ENCODE measurements around the gene SLX4IP. TPM values are rescaled to one million over a fixed set of nuclear protein-coding genes. Genes with fewer than 3 reads are reported as not detected.

SLX4IP gene
- total and polyA plus RNA-seq, 10 donors = 2.8 to 9.0 (median 5.1) TPM

- no peaks in the 10 kb centered on the region for H3K9me3 ChIP-seq
- intact Hi-C loops (cut with DNase I; ENCODE audit: low total_unique reads) = no loop called here
- H3K27me3 ChIP-seq (replicated peaks in 1 of 7) = no peaks in the 10 kb centered on the region
- H3K4me1 ChIP-seq = peaks cover 0 to 59% (median 11%) of the 10 kb centered on the region in 6 donors
- TF ChIP-seq POLR2AphosphoS5 (IDR thresholded peaks at IDR 0.05) (no peak), CTCF (IDR thresholded peaks at IDR 0.05 in 8 of 11, conservative IDR thresholded peaks at IDR 0.05 in 3 of 11) (no peak), POLR2A (IDR thresholded peaks at IDR 0.05) (no peak)
- H3K27ac ChIP-seq = peak overlapping the region in 4 of 8 donors; percentile 25 to 62 (median 52)
- 71 to 94% (median 86%) methylated on average over 7 of the region's 7 CpGs for WGBS, 5 donors
- no peak overlapping the region for H3K4me3 ChIP-seq
- no peak for DNase-seq
- no peaks in the 10 kb centered on the region for H3K36me3 ChIP-seq
These were observed 52.3 kb downstream of the SLX4IP start for GRCh38 chr20:10487142-10488136.

GRCh38 chr20:10488534-10488933 is 53.4 kb downstream of the SLX4IP start:
- intact Hi-C loops (cut with DNase I; ENCODE audit: low total_unique reads) = no loop called here
- WGBS, 5 donors = 40 to 73% (median 57%) methylated on average over 1 of the region's 1 CpG

GRCh38 chr20:10489853-10490252 is 54.7 kb downstream of the SLX4IP start:
- Histone ChIP-seq H3K36me3 (no peaks in the 10 kb centered on the region), H3K4me3 (no peak overlapping the region), H3K27me3 (replicated peaks in 1 of 7) (no peaks in the 10 kb centered on the region), H3K27ac (no peak overlapping the region), H3K9me3 (no peaks in the 10 kb centered on the region), H3K4me1 (peaks cover 0 to 64% (median 14%) of the 10 kb centered on the region in 6 donors)
- TF ChIP-seq CTCF (IDR thresholded peaks at IDR 0.05 in 8 of 11, conservative IDR thresholded peaks at IDR 0.05 in 3 of 11) (no peak), POLR2A (IDR thresholded peaks at IDR 0.05) (no peak), POLR2AphosphoS5 (IDR thresholded peaks at IDR 0.05) (no peak)
- intact Hi-C loops (cut with DNase I; ENCODE audit: low total_unique reads) = no loop called here
- DNase-seq = no peak
- 78 to 91% (median 89%) methylated on average over 1 of the region's 1 CpG for WGBS, 5 donors

More at GRCh38 chr20:10488534-10488933, 53.4 kb downstream of the SLX4IP start:
- Histone ChIP-seq H3K36me3 (no peaks in the 10 kb centered on the region), H3K27me3 (replicated peaks in 1 of 7) (no peaks in the 10 kb centered on the region), H3K9me3 (no peaks in the 10 kb centered on the region), H3K27ac (peak overlapping the region in 3 of 8 donors; percentile 51 to 62 (median 53)), H3K4me3 (no peak overlapping the region), H3K4me1 (peaks cover 0 to 59% (median 11%) of the 10 kb centered on the region in 6 donors)
- DNase-seq = no peak
- TF ChIP-seq POLR2A (IDR thresholded peaks at IDR 0.05) (no peak), POLR2AphosphoS5 (IDR thresholded peaks at IDR 0.05) (no peak), CTCF (IDR thresholded peaks at IDR 0.05 in 8 of 11, conservative IDR thresholded peaks at IDR 0.05 in 3 of 11) (no peak)

GRCh38 chr20:10490257-10490656 is 55.2 kb downstream of the SLX4IP start:
- Histone ChIP-seq H3K27ac (no peak overlapping the region), H3K27me3 (replicated peaks in 1 of 7) (no peaks in the 10 kb centered on the region), H3K4me3 (no peak overlapping the region), H3K36me3 (no peaks in the 10 kb centered on the region), H3K4me1 (peaks cover 0 to 68% (median 18%) of the 10 kb centered on the region in 6 donors), H3K9me3 (no peaks in the 10 kb centered on the region)
- intact Hi-C loops (cut with DNase I; ENCODE audit: low total_unique reads) = no loop called here
- TF ChIP-seq POLR2A (IDR thresholded peaks at IDR 0.05) (no peak), POLR2AphosphoS5 (IDR thresholded peaks at IDR 0.05) (no peak), CTCF (IDR thresholded peaks at IDR 0.05 in 8 of 11, conservative IDR thresholded peaks at IDR 0.05 in 3 of 11) (no peak)
- 84 to 93% (median 87%) methylated on average over 2 of the region's 2 CpGs for WGBS, 5 donors
- DNase-seq = no peak
